Esophagus squamous epithelium (tissue), 5 donors: ENCODE measurements around the gene TMEM9. TPM values are rescaled to one million over a fixed set of nuclear protein-coding genes. Genes with fewer than 3 reads are reported as not detected.

Source experiments
- DNase-seq: peaks from one replicate; lab custom pipeline; 2025; lab: John Stamatoyannopoulos, UW
- H3K27ac ChIP-seq, 4 donors: fragments of 200-600 bp; sonication (generic); one replicate each; pipeline ENCODE4 v1.5.1; 2016 to 2019; ENCODE audit warnings: mild to moderate bottlenecking in 1 of 4
- H3K27me3 ChIP-seq, 4 donors: fragments of 200-600 bp; sonication (generic); 1 replicate in 3 of 4; 2 replicates in 1 of 4; pipeline versions ENCODE4 v1.5.1 to v1.6.0; 2017 to 2021; ENCODE audit warnings: antibody characterized with exemption in 1 of 4
- H3K36me3 ChIP-seq, 3 donors: fragments of 200-600 bp; sonication (generic); one replicate each; pipeline ENCODE4 v1.5.1; 2016 to 2019
- H3K4me1 ChIP-seq, 3 donors: fragments of 200-600 bp; sonication (generic); one replicate each; pipeline ENCODE4 v1.5.1; 2017 to 2019
- H3K4me3 ChIP-seq, 4 donors: fragments of 200-600 bp; sonication (generic); 1 replicate in 3 of 4; 2 replicates in 1 of 4; pipeline ENCODE4 v1.5.1; 2016 to 2019; ENCODE audit warnings: mild to moderate bottlenecking in 2 of 4, moderate library complexity in 1 of 4
- H3K9me3 ChIP-seq, 3 donors: fragments of 200-600 bp; sonication (generic); one replicate each; pipeline ENCODE4 v1.5.1; 2016 to 2019
- CTCF ChIP-seq, 6 experiments: fragments of 450-650 bp in 4 of 6; fragments of 200-600 bp in 2 of 6; sonication (generic) in 2 of 6; IDR thresholded peaks; one replicate each; pipeline ENCODE4 v1.5.1; 2016 to 2019; ENCODE audit warnings: antibody characterized with exemption in 6 of 6, mild to moderate bottlenecking in 4 of 6, moderate library complexity in 4 of 6
- POLR2A ChIP-seq, 4 donors: fragments of 450-650 bp; IDR thresholded peaks; one replicate each; pipeline ENCODE4 v1.6.1; 2017; ENCODE audit warnings: antibody characterized with exemption in 4 of 4, mild to moderate bottlenecking in 4 of 4, moderate library complexity in 3 of 4
- WGBS, 2 donors: methylation state at CpG; one replicate each; pipeline ENCODE4 v1.1.5; 2018; 5-methylcytosine and 5-hydroxymethylcytosine counted together
- intact Hi-C: fragments of 100-400 bp; cut with DNase I; formaldehyde crosslinking; loops from one replicate; pipeline ENCODE4 v1.15.0; 2022
- total RNA-seq, 4 donors: library from RNA; depleted of rRNA; stranded (reverse); fragments of >200 nt; gene quantifications; one replicate each; pipeline ENCODE4 v1.1.0, GENCODE V29; 2016
- donor health status: DM: yes; HTN: yes; CAD: no.

Gene TMEM9
- total RNA-seq, 4 donors from 2014 or later: 17.7 to 62.3 (median 30.3) TPM

- no peak for DNase-seq
- Histone ChIP-seq H3K4me1 (peaks cover 0 to 23% (median 12%) of the 10 kb centered on the region in 3 donors), H3K9me3 (no peaks in the 10 kb centered on the region), H3K4me3 (no peak overlapping the region), H3K36me3 (no peaks in the 10 kb centered on the region), H3K27ac (no peak overlapping the region), H3K27me3 (peaks cover 0 to 88% (median 2%) of the 10 kb centered on the region in 4 donors)
- intact Hi-C loops: loop anchor here (5.0 kb wide), 1 partner anchor 145 kb away; no protein-coding TSS in a partner anchor
- WGBS, 2 donors: 70 to 93% methylated on average over 8 to 10 of the region's 10 CpGs
- TF ChIP-seq CTCF (IDR thresholded peaks at IDR 0.05): no peak
These were observed 31.8 kb downstream of the TMEM9 start for GRCh38 chr1:201122321-201122957.

GRCh38 chr1:201119206-201120197 lies 34.8 kb downstream of the TMEM9 start:
- Histone ChIP-seq H3K27me3 (peaks cover 0 to 79% (median 4%) of the 10 kb centered on the region in 4 donors), H3K4me1 (peaks cover 1 to 13% (median 7%) of the 10 kb centered on the region in 3 donors), H3K36me3 (no peaks in the 10 kb centered on the region), H3K9me3 (no peaks in the 10 kb centered on the region), H3K4me3 (no peak overlapping the region), H3K27ac (no peak overlapping the region)
- TF ChIP-seq POLR2A (IDR thresholded peaks at IDR 0.05): no peak
- peak in 4 of 6 experiments; percentile 31 to 58 (median 38) for TF ChIP-seq CTCF (IDR thresholded peaks at IDR 0.05)
- intact Hi-C loops: loop anchor here (5.0 kb wide), 1 partner anchor 142 kb away; no protein-coding TSS in a partner anchor
- whole genome bisulfite sequencing, 2 donors: 38 to 39% methylated on average over 12 to 14 of the region's 14 CpGs
- no peak for DNase-seq

GRCh38 chr1:201116091-201116490 lies 38.2 kb downstream of the TMEM9 start:
- intact Hi-C loops: no loop called here
- Histone ChIP-seq H3K27ac (no peak overlapping the region), H3K27me3 (peaks cover 0 to 68% (median 2%) of the 10 kb centered on the region in 4 donors), H3K4me1 (peaks cover 6 to 17% (median 10%) of the 10 kb centered on the region in 3 donors), H3K9me3 (no peaks in the 10 kb centered on the region), H3K4me3 (no peak overlapping the region), H3K36me3 (no peaks in the 10 kb centered on the region)
- TF ChIP-seq CTCF (IDR thresholded peaks at IDR 0.05): no peak
- TF ChIP-seq POLR2A (IDR thresholded peaks at IDR 0.05): no peak
- DNase-seq: no peak
- 73 to 96% methylated on average over 2 of the region's 2 CpGs for WGBS, 2 donors

- no peaks in the 10 kb centered on the region for H3K9me3 ChIP-seq
- intact Hi-C loops: no loop called here
- peaks cover 0 to 65% (median 2%) of the 10 kb centered on the region in 4 donors for H3K27me3 ChIP-seq
- no peaks in the 10 kb centered on the region for H3K36me3 ChIP-seq
- DNase-seq: no peak
- H3K27ac ChIP-seq: no peak overlapping the region
- peaks cover 6 to 17% (median 10%) of the 10 kb centered on the region in 3 donors for H3K4me1 ChIP-seq
- no peak for TF ChIP-seq CTCF (IDR thresholded peaks at IDR 0.05)
- no peak for TF ChIP-seq POLR2A (IDR thresholded peaks at IDR 0.05)
- H3K4me3 ChIP-seq: peak overlapping the region in 1 of 4 donors; percentile 60
- 94 to 96% methylated on average over 6 to 16 of the region's 25 CpGs for WGBS, 2 donors
These were observed 38.8 kb downstream of the TMEM9 start for GRCh38 chr1:201115390-201115937.
